ENCODE measurements around the gene TASOR. TPM values are rescaled to one million over a fixed set of nuclear protein-coding genes. Genes with fewer than 3 reads are reported as not detected.

The TASOR gene
- total and polyA plus RNA-seq, 9 of the 15 experiments (the other 6 are each of a cell fraction or from before 2014, with no cell fraction given), result 16.4 to 68.7 (median 33.7) TPM

DNA sequence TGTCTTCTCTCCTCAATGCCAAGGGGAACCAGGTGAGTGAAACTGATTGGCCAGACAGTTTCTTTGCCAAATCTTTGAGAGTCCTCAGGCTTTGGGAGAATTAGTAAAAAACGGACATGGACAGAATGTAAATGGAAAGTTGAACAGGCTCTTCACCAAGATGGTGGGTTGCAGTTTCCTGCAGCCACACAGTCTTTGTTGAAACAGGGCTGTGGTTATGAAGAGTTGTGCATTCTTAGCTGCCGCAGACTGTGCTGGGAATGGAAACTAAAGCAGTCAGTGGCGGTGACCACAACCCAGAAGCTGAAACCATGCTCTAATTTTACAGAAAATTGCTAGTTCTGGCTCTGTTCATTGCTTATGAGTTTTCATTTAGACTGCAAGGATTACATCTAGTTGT, 42.1 kb upstream of the TASOR start:
- 23% methylated on average over 3 of the region's 3 CpGs for WGBS (ENCODE audit: insufficient coverage, low coverage, missing lambda C conversion rate)
- H4K20me1 ChIP-seq (replicated peaks; ENCODE audit: control insufficient read depth, insufficient read depth, low read length), result no peaks in the 10 kb centered on the region
- in situ Hi-C loops (cut with MboI) (no loop called here), intact Hi-C loops (cut with micrococcal nuclease) (no loop called here)
- no peaks in the 10 kb centered on the region for H3K9me3 ChIP-seq (replicated peaks; ENCODE audit: control insufficient read depth, insufficient read depth, low read depth, low read length)
- H3K27ac ChIP-seq (ENCODE audit: extremely low read depth, low read depth, low read length), result no peak overlapping the region
- H3K79me2 ChIP-seq (ENCODE audit: control insufficient read depth, insufficient read depth, low read length), result no peaks in the 10 kb centered on the region
- H3K4me3 ChIP-seq, result no peak overlapping the region
- no peaks in the 10 kb centered on the region for H3K27me3 ChIP-seq (ENCODE audit: control insufficient read depth in 2 of 2, insufficient read depth in 2 of 2, low read length in 2 of 2)
- ChIA-PET CTCF (ENCODE audit: low intra/inter-chr PET ratio) (no interaction called here), POLR2A (interaction anchor here (0.7 kb wide), 1 partner anchor 321 kb away, joined by 3 read pairs; no protein-coding TSS in a partner anchor)
- H3K9ac ChIP-seq (ENCODE audit: insufficient read depth in 1 of 2, low read depth in 2 of 2, low read length in 2 of 2), result no peak overlapping the region
- H3K4me1 ChIP-seq (replicated peaks in 1 of 2; ENCODE audit: control insufficient read depth in 2 of 2, insufficient read depth in 2 of 2, low read length in 2 of 2), result no peaks in the 10 kb centered on the region; a peak in 1 of 5 replicates
- BruUV-seq (replicated peaks), result no TSS peak
- FAIRE-seq (no peak), ATAC-seq (no peak), DNase-seq (ENCODE audit: extremely low read depth in 1 of 4, low spot score in 3 of 4) (no peak)
- H3K4me2 ChIP-seq (ENCODE audit: insufficient read depth, low read length), result no peak overlapping the region
- H2AFZ ChIP-seq (ENCODE audit: low read depth, low read length), result no peak overlapping the region
- H3K9me1 ChIP-seq (ENCODE audit: control insufficient read depth, insufficient read depth, low read length), result no peaks in the 10 kb centered on the region
- no peaks in the 10 kb centered on the region for H3K36me3 ChIP-seq (ENCODE audit: control insufficient read depth, insufficient read depth, low read length)
- TF ChIP-seq, protein P1, sequence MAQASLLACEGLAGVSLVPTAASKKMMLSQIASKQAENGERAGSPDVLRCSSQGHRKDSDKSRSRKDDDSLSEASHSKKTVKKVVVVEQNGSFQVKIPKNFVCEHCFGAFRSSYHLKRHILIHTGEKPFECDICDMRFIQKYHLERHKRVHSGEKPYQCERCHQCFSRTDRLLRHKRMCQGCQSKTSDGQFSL (CRISPR knock-in tag; IDR thresholded peaks at IDR 0.05), result no peak
- TF ChIP-seq, protein P1 (tag; IDR thresholded peaks at IDR 0.05), result no peak
- TF ChIP-seq YY1 (IDR thresholded peaks at IDR 0.05; ENCODE audit: borderline replicate concordance in 1 of 3, control insufficient read depth in 1 of 3, extremely low read depth in 1 of 3, insufficient read depth in 3 of 3, insufficient read length in 1 of 3, insufficient replicate concordance in 2 of 3, low read depth in 1 of 3, low read length in 2 of 3), result peak in 1 of 3 experiments; percentile 28

DNA sequence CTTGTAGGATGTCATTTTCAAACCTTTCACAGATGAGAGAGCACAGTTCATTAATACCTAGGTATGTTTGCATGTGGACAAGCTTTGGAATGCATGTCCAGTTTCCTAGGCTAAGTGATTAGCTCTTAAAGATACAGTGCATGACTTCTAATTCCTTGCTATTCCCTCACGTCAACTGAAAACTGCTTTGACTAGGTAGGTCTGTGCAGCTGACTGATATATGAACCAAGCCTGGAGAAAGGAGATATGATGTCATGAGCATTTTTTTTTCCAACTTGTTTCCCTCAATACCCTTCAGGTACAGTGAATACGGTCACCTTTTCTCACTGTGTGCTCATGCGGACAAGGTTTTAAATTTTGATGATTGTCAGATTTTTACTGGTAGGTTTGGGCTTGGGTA, 41.6 kb upstream of the TASOR start:
- no TSS peak for BruUV-seq (replicated peaks)
- Histone ChIP-seq H3K9ac (ENCODE audit: insufficient read depth in 1 of 2, low read depth in 2 of 2, low read length in 2 of 2) (no peak overlapping the region), H3K9me3 (replicated peaks; ENCODE audit: control insufficient read depth, insufficient read depth, low read depth, low read length) (no peaks in the 10 kb centered on the region), H3K27me3 (ENCODE audit: control insufficient read depth in 2 of 2, insufficient read depth in 2 of 2, low read length in 2 of 2) (no peaks in the 10 kb centered on the region), H3K36me3 (ENCODE audit: control insufficient read depth, insufficient read depth, low read length) (no peaks in the 10 kb centered on the region), H4K20me1 (replicated peaks; ENCODE audit: control insufficient read depth, insufficient read depth, low read length) (no peaks in the 10 kb centered on the region), H3K4me1 (replicated peaks in 1 of 2; ENCODE audit: control insufficient read depth in 2 of 2, insufficient read depth in 2 of 2, low read length in 2 of 2) (no peaks in the 10 kb centered on the region; a peak in 1 of 5 replicates), H3K4me2 (ENCODE audit: insufficient read depth, low read length) (no peak overlapping the region), H3K27ac (ENCODE audit: extremely low read depth, low read depth, low read length) (no peak overlapping the region), H3K79me2 (ENCODE audit: control insufficient read depth, insufficient read depth, low read length) (no peaks in the 10 kb centered on the region), H3K4me3 (no peak overlapping the region), H2AFZ (ENCODE audit: low read depth, low read length) (no peak overlapping the region), H3K9me1 (ENCODE audit: control insufficient read depth, insufficient read depth, low read length) (no peaks in the 10 kb centered on the region)
- CTCF ChIA-PET (ENCODE audit: low intra/inter-chr PET ratio), result no interaction called here
- intact Hi-C loops (cut with micrococcal nuclease), result no loop called here
- POLR2A ChIA-PET, result interaction anchor here (0.7 kb wide), 2 partner anchors 9 to 321 kb away, joined by 3 read pairs; no protein-coding TSS in a partner anchor
- ATAC-seq (no peak), FAIRE-seq (no peak), DNase-seq (ENCODE audit: extremely low read depth in 1 of 4, low spot score in 3 of 4) (peak in 1 of 4 experiments; percentile 11)
- in situ Hi-C loops (cut with MboI), result no loop called here
- 22% methylated on average over 3 of the region's 3 CpGs for WGBS (ENCODE audit: insufficient coverage, low coverage, missing lambda C conversion rate)
- TF ChIP-seq RCOR1 (IDR thresholded peaks at IDR 0.05; ENCODE audit: borderline replicate concordance in 1 of 2, low read depth in 2 of 2, low read length in 2 of 2) (no peak), SRF (CRISPR knock-in tag; IDR thresholded peaks at IDR 0.05) (no peak), ZSCAN32 (CRISPR knock-in tag; IDR thresholded peaks at IDR 0.05) (no peak), MEIS2 (IDR thresholded peaks at IDR 0.05; ENCODE audit: partially characterized antibody) (peak; percentile 32)
- TF ChIP-seq, protein P2, sequence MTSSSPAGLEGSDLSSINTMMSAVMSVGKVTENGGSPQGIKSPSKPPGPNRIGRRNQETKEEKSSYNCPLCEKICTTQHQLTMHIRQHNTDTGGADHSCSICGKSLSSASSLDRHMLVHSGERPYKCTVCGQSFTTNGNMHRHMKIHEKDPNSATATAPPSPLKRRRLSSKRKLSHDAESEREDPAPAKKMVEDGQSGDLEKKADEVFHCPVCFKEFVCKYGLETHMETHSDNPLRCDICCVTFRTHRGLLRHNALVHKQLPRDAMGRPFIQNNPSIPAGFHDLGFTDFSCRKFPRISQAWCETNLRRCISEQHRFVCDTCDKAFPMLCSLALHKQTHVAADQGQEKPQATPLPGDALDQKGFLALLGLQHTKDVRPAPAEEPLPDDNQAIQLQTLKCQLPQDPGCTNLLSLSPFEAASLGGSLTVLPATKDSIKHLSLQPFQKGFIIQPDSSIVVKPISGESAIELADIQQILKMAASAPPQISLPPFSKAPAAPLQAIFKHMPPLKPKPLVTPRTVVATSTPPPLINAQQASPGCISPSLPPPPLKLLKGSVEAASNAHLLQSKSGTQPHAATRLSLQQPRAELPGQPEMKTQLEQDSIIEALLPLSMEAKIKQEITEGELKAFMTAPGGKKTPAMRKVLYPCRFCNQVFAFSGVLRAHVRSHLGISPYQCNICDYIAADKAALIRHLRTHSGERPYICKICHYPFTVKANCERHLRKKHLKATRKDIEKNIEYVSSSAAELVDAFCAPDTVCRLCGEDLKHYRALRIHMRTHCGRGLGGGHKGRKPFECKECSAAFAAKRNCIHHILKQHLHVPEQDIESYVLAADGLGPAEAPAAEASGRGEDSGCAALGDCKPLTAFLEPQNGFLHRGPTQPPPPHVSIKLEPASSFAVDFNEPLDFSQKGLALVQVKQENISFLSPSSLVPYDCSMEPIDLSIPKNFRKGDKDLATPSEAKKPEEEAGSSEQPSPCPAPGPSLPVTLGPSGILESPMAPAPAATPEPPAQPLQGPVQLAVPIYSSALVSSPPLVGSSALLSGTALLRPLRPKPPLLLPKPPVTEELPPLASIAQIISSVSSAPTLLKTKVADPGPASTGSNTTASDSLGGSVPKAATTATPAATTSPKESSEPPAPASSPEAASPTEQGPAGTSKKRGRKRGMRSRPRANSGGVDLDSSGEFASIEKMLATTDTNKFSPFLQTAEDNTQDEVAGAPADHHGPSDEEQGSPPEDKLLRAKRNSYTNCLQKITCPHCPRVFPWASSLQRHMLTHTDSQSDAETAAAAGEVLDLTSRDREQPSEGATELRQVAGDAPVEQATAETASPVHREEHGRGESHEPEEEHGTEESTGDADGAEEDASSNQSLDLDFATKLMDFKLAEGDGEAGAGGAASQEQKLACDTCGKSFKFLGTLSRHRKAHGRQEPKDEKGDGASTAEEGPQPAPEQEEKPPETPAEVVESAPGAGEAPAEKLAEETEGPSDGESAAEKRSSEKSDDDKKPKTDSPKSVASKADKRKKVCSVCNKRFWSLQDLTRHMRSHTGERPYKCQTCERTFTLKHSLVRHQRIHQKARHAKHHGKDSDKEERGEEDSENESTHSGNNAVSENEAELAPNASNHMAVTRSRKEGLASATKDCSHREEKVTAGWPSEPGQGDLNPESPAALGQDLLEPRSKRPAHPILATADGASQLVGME (CRISPR knock-in tag; IDR thresholded peaks at IDR 0.05), result no peak
